ENCODE results near the gene PRMT9. TPM values are rescaled to one million over a fixed set of nuclear protein-coding genes. Genes with fewer than 3 reads are reported as not detected.

The PRMT9 gene
- polyA plus RNA-seq, 1 experiment: 12.4 TPM

- POLR2A ChIA-PET: no interaction called here
- CTCF ChIA-PET: interaction anchor here (3.9 kb wide), 1 partner anchor 233 kb away, joined by 40 read pairs; no protein-coding TSS in a partner anchor
- Histone ChIP-seq H3K27ac (ENCODE audit: low read depth, low read length) (no peak overlapping the region), H3K27me3 (ENCODE audit: control insufficient read depth, insufficient read depth, low read length) (no peaks in the 10 kb centered on the region), H3K9me3 (ENCODE audit: control insufficient read depth, insufficient read depth, low read length) (no peaks in the 10 kb centered on the region), H3K4me3 (ENCODE audit: low read depth, low read length) (no peak overlapping the region)
- DNase-seq (ENCODE audit: low read depth, low spot score): no peak
- TF ChIP-seq CTCF (IDR thresholded peaks at IDR 0.05; ENCODE audit: low read depth, low read length): no peak
Measured at GRCh38 chr4:147633113-147633512, 50.9 kb downstream of the PRMT9 start.

GRCh38 chr4:147629783-147630730 is 53.9 kb downstream of the PRMT9 start:
- DNase-seq (ENCODE audit: low read depth, low spot score): no peak
- no peaks in the 10 kb centered on the region for H3K9me3 ChIP-seq (ENCODE audit: control insufficient read depth, insufficient read depth, low read length)
- POLR2A ChIA-PET: interaction anchor here (1.1 kb wide), 1 partner anchor 13 kb away, joined by 3 read pairs; the partner anchor contains the start of gene TMEM184C

GRCh38 chr4:147628415-147628814 is 55.5 kb downstream of the PRMT9 start:
- no peaks in the 10 kb centered on the region for H3K9me3 ChIP-seq (ENCODE audit: control insufficient read depth, insufficient read depth, low read length)
- no peak overlapping the region for H3K27ac ChIP-seq (ENCODE audit: low read depth, low read length)
- POLR2A ChIA-PET: no interaction called here
- H3K4me3 ChIP-seq (ENCODE audit: low read depth, low read length): no peak overlapping the region
- no peaks in the 10 kb centered on the region for H3K27me3 ChIP-seq (ENCODE audit: control insufficient read depth, insufficient read depth, low read length)
- CTCF ChIA-PET: interaction anchor here (0.5 to 3.5 kb wide), 4 partner anchors 18 to 610 kb away, joined by 3 to 82 read pairs (median 5); no protein-coding TSS in a partner anchor
- DNase-seq (ENCODE audit: low read depth, low spot score): no peak
- TF ChIP-seq CTCF (IDR thresholded peaks at IDR 0.05; ENCODE audit: low read depth, low read length): no peak

More at GRCh38 chr4:147629783-147630730, 53.9 kb downstream of the PRMT9 start:
- Histone ChIP-seq H3K27ac (ENCODE audit: low read depth, low read length) (no peak overlapping the region), H3K27me3 (ENCODE audit: control insufficient read depth, insufficient read depth, low read length) (no peaks in the 10 kb centered on the region), H3K4me3 (ENCODE audit: low read depth, low read length) (no peak overlapping the region)
- TF ChIP-seq CTCF (IDR thresholded peaks at IDR 0.05; ENCODE audit: low read depth, low read length): no peak
- CTCF ChIA-PET: interaction anchor here (2.1 to 3.5 kb wide), 2 partner anchors 236 to 612 kb away, joined by 6 to 82 read pairs; no protein-coding TSS in a partner anchor

- no peak for DNase-seq (ENCODE audit: low read depth, low spot score)
- TF ChIP-seq CTCF (IDR thresholded peaks at IDR 0.05; ENCODE audit: low read depth, low read length): no peak
- H3K4me3 ChIP-seq (ENCODE audit: low read depth, low read length): no peak overlapping the region
- ChIA-PET POLR2A (no interaction called here), CTCF (interaction anchor here (1.3 kb wide), 1 partner anchor 240 kb away, joined by 11 read pairs; no protein-coding TSS in a partner anchor)
- no peak overlapping the region for H3K27ac ChIP-seq (ENCODE audit: low read depth, low read length)
- H3K27me3 ChIP-seq (ENCODE audit: control insufficient read depth, insufficient read depth, low read length): no peaks in the 10 kb centered on the region
- no peaks in the 10 kb centered on the region for H3K9me3 ChIP-seq (ENCODE audit: control insufficient read depth, insufficient read depth, low read length)
Measured at GRCh38 chr4:147626903-147627302, 57.1 kb downstream of the PRMT9 start.

GRCh38 chr4:147625733-147626132 is 58.2 kb downstream of the PRMT9 start:
- Histone ChIP-seq H3K27ac (ENCODE audit: low read depth, low read length) (no peak overlapping the region), H3K27me3 (ENCODE audit: control insufficient read depth, insufficient read depth, low read length) (no peaks in the 10 kb centered on the region), H3K9me3 (ENCODE audit: control insufficient read depth, insufficient read depth, low read length) (no peaks in the 10 kb centered on the region), H3K4me3 (ENCODE audit: low read depth, low read length) (no peak overlapping the region)
- ChIA-PET POLR2A (no interaction called here), CTCF (interaction anchor here (1.3 to 2.5 kb wide), 2 partner anchors 241 kb away, joined by 11 to 30 read pairs; no protein-coding TSS in a partner anchor)
- DNase-seq (ENCODE audit: low read depth, low spot score): no peak
- TF ChIP-seq CTCF (IDR thresholded peaks at IDR 0.05; ENCODE audit: low read depth, low read length): no peak

Data from AG04450 (cell line).